HG03575 (cell line): ENCODE data around the gene MED13.
A peak's percentile ranks its signal among the peaks of the same experiment; 100 is the strongest.
"Not testable (repeated sequence)": the region's sequence is repeated elsewhere in the genome, so short reads cannot be mapped to it uniquely, and the experiment has no call there.

Experiments
- ATAC-seq: cut with Tn5 transposase; IDR thresholded peaks from one replicate; pipeline ENCODE4 v1.9.1; 2021; ENCODE audit not compliant: unreplicated experiment, insufficient number of reproducible peaks, low FRiP score; ENCODE audit errors: extremely low read depth

The MED13 gene

GRCh38 chr17:61947367-61948078 is 117.6 kb downstream of the MED13 start:
- no peak for ATAC-seq

GRCh38 chr17:61946359-61946758 is 118.7 kb downstream of the MED13 start:
- no peak for ATAC-seq

- no peak for ATAC-seq
Observed at GRCh38 chr17:61943117-61943516, 122.0 kb downstream of the MED13 start.

GRCh38 chr17:61942085-61942484 is 123.0 kb downstream of the MED13 start:
- no peak for ATAC-seq

GRCh38 chr17:61928101-61928436 is 137.0 kb downstream of the MED13 start:
- ATAC-seq: no peak

GRCh38 chr17:61927208-61928100 is 137.6 kb downstream of the MED13 start, which contains the start of gene INTS2:
Gene INTS2, minus strand, starts transcription at chr17:61927982. Its CDS starts 1,338 bp downstream, at chr17:61926644.
- peak; percentile 55 for ATAC-seq

GRCh38 chr17:61926826-61927207 is 138.3 kb downstream of the MED13 start:
- ATAC-seq: no peak

GRCh38 chr17:61915162-61915561 is 149.9 kb downstream of the MED13 start:
- ATAC-seq: not testable (repeated sequence)

GRCh38 chr17:61908292-61909037 is 156.6 kb downstream of the MED13 start:
- no peak for ATAC-seq

GRCh38 chr17:61907361-61907760 is 157.7 kb downstream of the MED13 start:
- ATAC-seq: no peak

GRCh38 chr17:61904094-61904710 is 160.9 kb downstream of the MED13 start:
- ATAC-seq: no peak

GRCh38 chr17:61903251-61903650 is 161.8 kb downstream of the MED13 start:
- no peak for ATAC-seq

- ATAC-seq: no peak
Observed at GRCh38 chr17:61897548-61898180, 167.4 kb downstream of the MED13 start.

- ATAC-seq: no peak
Observed at GRCh38 chr17:61895391-61895790, 169.7 kb downstream of the MED13 start.

- ATAC-seq: not testable (repeated sequence)
Observed at GRCh38 chr17:61894310-61894709, 170.8 kb downstream of the MED13 start.
